PC-3 (cell line): Measurements from ENCODE around the gene RTP5.

Experiments
- EZH2 ChIP-seq: fragments of 300-600 bp; sonication (generic); IDR thresholded peaks from one replicate; pipeline ENCODE4 v1.6.1; 2017; ENCODE audit warnings: antibody characterized with exemption, mild to moderate bottlenecking, low read length; ENCODE audit not compliant: unreplicated experiment
- TF ChIP-seq, protein P1 (sequence below): fragments of 300-600 bp; sonication (generic); conservative IDR thresholded peaks from 2 replicates; pipeline ENCODE4 v1.5.1; 2017; ENCODE audit warnings: antibody characterized with exemption, low read depth, mild to moderate bottlenecking, low read length

DNA sequence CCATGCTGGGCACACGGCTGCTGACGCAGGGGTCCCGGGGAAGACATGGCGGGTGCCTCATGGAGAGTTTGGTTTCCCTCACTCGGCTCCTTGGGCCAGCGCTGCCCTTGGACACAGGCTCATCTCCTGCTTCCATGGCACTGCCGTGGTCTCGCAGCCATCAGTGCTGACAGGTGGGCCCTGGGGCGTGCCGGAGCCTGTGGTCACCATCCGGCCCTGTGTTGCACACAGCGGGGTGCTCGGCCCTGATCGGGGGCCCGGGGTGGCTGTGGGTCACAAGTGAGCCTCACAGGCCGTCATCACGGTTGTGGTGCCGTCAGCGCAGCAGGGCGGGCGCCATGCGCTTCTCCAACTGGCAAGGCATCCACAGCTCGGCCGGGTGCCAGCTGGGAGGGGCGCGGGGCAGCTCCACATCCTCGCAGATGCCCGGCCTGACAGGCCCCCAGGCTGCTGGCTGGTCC, 582 bp downstream of the RTP5 start:
- TF ChIP-seq, protein P1, sequence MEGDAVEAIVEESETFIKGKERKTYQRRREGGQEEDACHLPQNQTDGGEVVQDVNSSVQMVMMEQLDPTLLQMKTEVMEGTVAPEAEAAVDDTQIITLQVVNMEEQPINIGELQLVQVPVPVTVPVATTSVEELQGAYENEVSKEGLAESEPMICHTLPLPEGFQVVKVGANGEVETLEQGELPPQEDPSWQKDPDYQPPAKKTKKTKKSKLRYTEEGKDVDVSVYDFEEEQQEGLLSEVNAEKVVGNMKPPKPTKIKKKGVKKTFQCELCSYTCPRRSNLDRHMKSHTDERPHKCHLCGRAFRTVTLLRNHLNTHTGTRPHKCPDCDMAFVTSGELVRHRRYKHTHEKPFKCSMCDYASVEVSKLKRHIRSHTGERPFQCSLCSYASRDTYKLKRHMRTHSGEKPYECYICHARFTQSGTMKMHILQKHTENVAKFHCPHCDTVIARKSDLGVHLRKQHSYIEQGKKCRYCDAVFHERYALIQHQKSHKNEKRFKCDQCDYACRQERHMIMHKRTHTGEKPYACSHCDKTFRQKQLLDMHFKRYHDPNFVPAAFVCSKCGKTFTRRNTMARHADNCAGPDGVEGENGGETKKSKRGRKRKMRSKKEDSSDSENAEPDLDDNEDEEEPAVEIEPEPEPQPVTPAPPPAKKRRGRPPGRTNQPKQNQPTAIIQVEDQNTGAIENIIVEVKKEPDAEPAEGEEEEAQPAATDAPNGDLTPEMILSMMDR, result no peak
- no peak for TF ChIP-seq EZH2
